Ascending aorta (tissue), 2 donors: ENCODE results near the gene ELMOD2. TPM values are rescaled to one million over a fixed set of nuclear protein-coding genes. Genes with fewer than 3 reads are reported as not detected.
"Not testable (repeated sequence)": the region's sequence is repeated elsewhere in the genome, so short reads cannot be mapped to it uniquely, and the experiment has no call there.

Experiments used
- DNase-seq, 2 donors: peaks; one replicate each; pipeline ENCODE4 v3.0.0-alpha.2; 2019; ENCODE audit warnings: low spot score in 2 of 2
- H3K27ac ChIP-seq, 2 donors: fragments of 200-600 bp; sonication (generic); one replicate each; pipeline ENCODE4 v1.5.1; 2016 to 2017; ENCODE audit warnings: mild to moderate bottlenecking in 1 of 2
- H3K27me3 ChIP-seq: fragments of 200-600 bp; sonication (generic); one replicate; pipeline ENCODE4 v1.5.1; 2017
- H3K36me3 ChIP-seq, 2 donors: fragments of 200-600 bp; sonication (generic); one replicate each; pipeline ENCODE4 v1.5.1; 2016
- H3K4me1 ChIP-seq, 2 donors: fragments of 200-600 bp; sonication (generic); one replicate each; pipeline ENCODE4 v1.5.1; 2016 to 2017; ENCODE audit warnings: mild to moderate bottlenecking in 1 of 2
- H3K4me3 ChIP-seq, 2 donors: fragments of 200-600 bp; sonication (generic); one replicate each; pipeline ENCODE4 v1.5.1; 2016 to 2017; ENCODE audit warnings: mild to moderate bottlenecking in 1 of 2
- H3K9me3 ChIP-seq, 2 donors: fragments of 200-600 bp; sonication (generic); one replicate each; pipeline ENCODE4 v1.5.1; 2016
- intact Hi-C: fragments of 100-400 bp; cut with DNase I; formaldehyde crosslinking; loops from one replicate; pipeline ENCODE4 v1.15.1; 2023
- total RNA-seq: library from RNA; depleted of rRNA; stranded (reverse); fragments of >200 nt; gene quantifications from one replicate; pipeline ENCODE4 v1.1.0, GENCODE V29; 2016
- TF ChIP-seq, protein P1 (sequence below), 3 experiments: fragments of 200-600 bp in 2 of 3; fragments of 450-650 bp in 1 of 3; sonication (generic) in 2 of 3; IDR thresholded peaks; one replicate each; pipeline ENCODE4 v1.5.1; 2016 to 2019; ENCODE audit warnings: antibody characterized with exemption in 3 of 3, mild to moderate bottlenecking in 1 of 3, moderate library complexity in 1 of 3

Gene ELMOD2
- total RNA-seq, 1 donor from 2014 or later: 3.9 TPM

DNA sequence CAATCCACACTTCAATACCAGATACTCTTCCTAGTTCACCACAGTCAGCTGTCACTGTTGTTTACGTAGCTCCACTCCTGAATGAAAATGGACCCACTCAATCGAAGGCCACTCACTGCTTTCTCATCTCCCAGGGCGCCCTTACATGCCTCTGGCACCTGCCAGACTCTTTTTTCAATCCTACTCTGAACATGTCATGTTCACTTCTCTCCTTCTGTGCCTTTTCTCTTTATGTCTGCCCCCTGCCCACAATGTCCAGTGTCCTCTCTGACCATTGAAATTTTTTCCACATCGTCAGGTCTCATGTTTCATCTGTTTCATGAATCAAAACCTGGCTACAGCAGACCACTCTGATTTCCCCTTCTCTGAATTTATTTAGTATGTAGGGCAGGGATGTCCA is 24.6 kb upstream of the ELMOD2 start:
- Histone ChIP-seq H3K9me3 (no peaks in the 10 kb centered on the region), H3K27me3 (no peaks in the 10 kb centered on the region), H3K27ac (no peak overlapping the region), H3K36me3 (no peaks in the 10 kb centered on the region), H3K4me1 (no peaks in the 10 kb centered on the region), H3K4me3 (no peak overlapping the region)
- no peak for DNase-seq
- TF ChIP-seq, protein P1, sequence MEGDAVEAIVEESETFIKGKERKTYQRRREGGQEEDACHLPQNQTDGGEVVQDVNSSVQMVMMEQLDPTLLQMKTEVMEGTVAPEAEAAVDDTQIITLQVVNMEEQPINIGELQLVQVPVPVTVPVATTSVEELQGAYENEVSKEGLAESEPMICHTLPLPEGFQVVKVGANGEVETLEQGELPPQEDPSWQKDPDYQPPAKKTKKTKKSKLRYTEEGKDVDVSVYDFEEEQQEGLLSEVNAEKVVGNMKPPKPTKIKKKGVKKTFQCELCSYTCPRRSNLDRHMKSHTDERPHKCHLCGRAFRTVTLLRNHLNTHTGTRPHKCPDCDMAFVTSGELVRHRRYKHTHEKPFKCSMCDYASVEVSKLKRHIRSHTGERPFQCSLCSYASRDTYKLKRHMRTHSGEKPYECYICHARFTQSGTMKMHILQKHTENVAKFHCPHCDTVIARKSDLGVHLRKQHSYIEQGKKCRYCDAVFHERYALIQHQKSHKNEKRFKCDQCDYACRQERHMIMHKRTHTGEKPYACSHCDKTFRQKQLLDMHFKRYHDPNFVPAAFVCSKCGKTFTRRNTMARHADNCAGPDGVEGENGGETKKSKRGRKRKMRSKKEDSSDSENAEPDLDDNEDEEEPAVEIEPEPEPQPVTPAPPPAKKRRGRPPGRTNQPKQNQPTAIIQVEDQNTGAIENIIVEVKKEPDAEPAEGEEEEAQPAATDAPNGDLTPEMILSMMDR (IDR thresholded peaks at IDR 0.05): no peak
- intact Hi-C loops: no loop called here

DNA sequence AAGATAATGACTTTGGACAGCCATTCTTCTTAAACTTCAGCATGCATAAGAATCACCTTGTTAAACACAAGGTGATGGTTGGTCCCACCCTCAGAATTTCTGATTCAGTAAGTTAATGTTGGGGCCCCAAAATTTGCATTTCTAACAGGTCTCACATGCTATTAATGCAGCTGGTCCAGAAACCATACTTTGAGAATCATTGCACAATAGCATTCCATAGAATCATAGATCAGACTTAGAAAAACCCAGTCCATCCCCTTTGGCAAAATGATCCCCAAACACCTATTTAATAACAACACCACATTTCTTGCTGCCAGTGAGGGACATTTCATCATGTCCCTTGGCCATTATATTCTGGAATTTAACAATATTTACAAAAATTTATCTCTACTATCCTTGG is 19.7 kb upstream of the ELMOD2 start:
- no peaks in the 10 kb centered on the region for H3K4me1 ChIP-seq
- intact Hi-C loops: no loop called here

GRCh38 chr4:140513765-140514164 is 10.2 kb upstream of the ELMOD2 start:
- intact Hi-C loops, H3K9me3 ChIP-seq, H3K27ac ChIP-seq, H3K4me1 ChIP-seq, H3K36me3 ChIP-seq, DNase-seq, H3K4me3 ChIP-seq, H3K27me3 ChIP-seq: not testable (repeated sequence)

More for the DNA sequence above, 19.7 kb upstream of the ELMOD2 start:
- no peaks in the 10 kb centered on the region for H3K36me3 ChIP-seq
- TF ChIP-seq, protein P1 (IDR thresholded peaks at IDR 0.05): no peak
- no peak overlapping the region for H3K27ac ChIP-seq
- H3K27me3 ChIP-seq: no peaks in the 10 kb centered on the region
- H3K9me3 ChIP-seq: no peaks in the 10 kb centered on the region
- no peak for DNase-seq
- H3K4me3 ChIP-seq: no peak overlapping the region

- Histone ChIP-seq H3K27me3 (no peaks in the 10 kb centered on the region), H3K36me3 (no peaks in the 10 kb centered on the region), H3K27ac (no peak overlapping the region), H3K9me3 (no peaks in the 10 kb centered on the region), H3K4me3 (no peak overlapping the region), H3K4me1 (no peaks in the 10 kb centered on the region)
- DNase-seq: no peak
- intact Hi-C loops: no loop called here
- TF ChIP-seq, protein P1 (IDR thresholded peaks at IDR 0.05): no peak
Measured at GRCh38 chr4:140515423-140515822, 8.5 kb upstream of the ELMOD2 start.

DNA sequence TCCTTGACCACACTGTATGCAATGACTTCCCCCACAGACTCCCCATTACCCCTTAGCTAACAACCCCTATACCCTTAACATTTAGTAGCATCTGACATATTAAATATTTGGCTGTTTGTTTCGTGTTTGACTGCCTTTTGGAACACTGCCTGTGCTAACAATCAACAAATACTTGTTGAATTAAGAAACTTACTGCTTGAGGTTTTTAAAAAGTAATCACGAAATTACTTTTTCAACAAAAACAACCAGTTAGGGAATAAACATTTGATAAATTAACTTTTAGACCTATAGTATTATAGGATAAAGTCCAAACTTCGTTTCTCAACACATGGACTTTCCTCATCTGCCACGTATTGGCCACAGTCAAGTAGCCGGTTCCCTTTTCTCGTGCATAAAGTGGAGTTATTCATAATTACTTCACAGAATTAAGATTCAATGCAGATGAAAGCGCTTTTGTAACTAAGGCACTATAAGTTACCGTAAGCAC is 555 bp upstream of the ELMOD2 start:
- Histone ChIP-seq H3K27me3 (no peaks in the 10 kb centered on the region), H3K4me3 (peak overlapping the region; percentile 87 to 97), H3K27ac (peak overlapping the region; percentile 2 to 92), H3K4me1 (peaks cover 0 to 4% of the 10 kb centered on the region in 2 donors), H3K9me3 (no peaks in the 10 kb centered on the region), H3K36me3 (peaks cover 0 to 7% of the 10 kb centered on the region in 2 donors)
- intact Hi-C loops: loop anchor here (1.0 to 10.0 kb wide), 8 partner anchors 150 to 1349 kb away; partner anchors contain the start of genes ELF2, RAB33B, RNF150 and SCOC
- DNase-seq: no peak
- TF ChIP-seq, protein P1 (IDR thresholded peaks at IDR 0.05): no peak

- Histone ChIP-seq H3K4me1 (no peaks in the 10 kb centered on the region), H3K27ac (no peak overlapping the region), H3K27me3 (no peaks in the 10 kb centered on the region), H3K36me3 (peaks cover 0 to 10% of the 10 kb centered on the region in 2 donors), H3K4me3 (no peak overlapping the region), H3K9me3 (no peaks in the 10 kb centered on the region)
- DNase-seq: no peak
- TF ChIP-seq, protein P1 (IDR thresholded peaks at IDR 0.05): no peak
- intact Hi-C loops: loop anchor here (10.0 kb wide), 4 partner anchors 465 to 1355 kb away; partner anchors contain the start of genes ELF2 and RAB33B
Measured at GRCh38 chr4:140529434-140529833, 5.5 kb downstream of the ELMOD2 start.
